SK-N-SH treated with all-trans-retinoic acid at 6 μM for 48 hours (cell line): ENCODE results near the gene NSD2.

ENCODE experiments used
- ATAC-seq: fragments of 200-7000 bp; cut with Tn5 transposase; 3 replicates; pipeline ENCODE4 v1.9.1; 2020; ENCODE audit warnings: mild to moderate bottlenecking, moderate library complexity
- ARNTL ChIP-seq: fragments of 450-650 bp; formaldehyde crosslinking; IDR thresholded peaks from 2 replicates; pipeline ENCODE4 v1.5.0; 2020; ENCODE audit warnings: low read depth, mild to moderate bottlenecking, moderate library complexity, borderline replicate concordance
- BACH2 ChIP-seq: fragments of 250-450 bp; sonication (Bioruptor Pico); IDR thresholded peaks from 2 replicates; pipeline ENCODE4 v1.9.0; 2021; ENCODE audit warnings: mild to moderate bottlenecking, borderline replicate concordance
- CSDC2 ChIP-seq: fragments of 250-450 bp; sonication (Bioruptor Pico); IDR thresholded peaks from 2 replicates; pipeline ENCODE4 v1.5.0; 2020; ENCODE audit warnings: mild to moderate bottlenecking, moderate library complexity
- ESRRG ChIP-seq: fragments of 250-450 bp; sonication (Bioruptor Pico); IDR thresholded peaks from 2 replicates; pipeline ENCODE4 v1.6.1; 2021; ENCODE audit warnings: mild to moderate bottlenecking
- GLIS3 ChIP-seq: fragments of 250-450 bp; sonication (Bioruptor Pico); IDR thresholded peaks from 2 replicates; pipeline ENCODE4 v1.5.0; 2020; ENCODE audit warnings: mild to moderate bottlenecking, moderate library complexity
- ISL1 ChIP-seq: fragments of 250-450 bp; sonication (Bioruptor Pico); IDR thresholded peaks from 2 replicates; pipeline ENCODE4 v2.1.2; 2022; ENCODE audit warnings: mild to moderate bottlenecking, moderate library complexity
- OSR1 ChIP-seq: fragments of 250-450 bp; sonication (Bioruptor Pico); IDR thresholded peaks from 2 replicates; pipeline ENCODE4 v1.8.0; 2022; ENCODE audit warnings: moderate library complexity, mild to moderate bottlenecking, inconsistent platforms
- PPARA ChIP-seq: fragments of 250-450 bp; sonication (Bioruptor Pico); IDR thresholded peaks from 2 replicates; pipeline ENCODE4 v1.5.0; 2020; ENCODE audit warnings: mild to moderate bottlenecking, borderline replicate concordance
- RARB ChIP-seq: fragments of 250-450 bp; sonication (Bioruptor Pico); IDR thresholded peaks from 2 replicates; pipeline ENCODE4 v1.8.0; 2021; ENCODE audit warnings: mild to moderate bottlenecking, moderate library complexity
- SNAI2 ChIP-seq: fragments of 250-450 bp; sonication (Bioruptor Pico); IDR thresholded peaks from 2 replicates; pipeline ENCODE4 v1.5.0; 2020; ENCODE audit warnings: mild to moderate bottlenecking, moderate library complexity
- TCF4 ChIP-seq: fragments of 250-450 bp; sonication (Bioruptor Pico); IDR thresholded peaks from 2 replicates; pipeline ENCODE4 v1.8.0; 2021; ENCODE audit warnings: mild to moderate bottlenecking, moderate library complexity, borderline replicate concordance
- TOX ChIP-seq: fragments of 250-450 bp; sonication (Bioruptor Pico); IDR thresholded peaks from 2 replicates; pipeline ENCODE4 v1.8.0; 2021; ENCODE audit warnings: mild to moderate bottlenecking, moderate library complexity, borderline replicate concordance
- ZC3H10 ChIP-seq: fragments of 250-450 bp; sonication (Bioruptor Pico); IDR thresholded peaks from 2 replicates; pipeline ENCODE4 v1.5.1; 2021; ENCODE audit warnings: mild to moderate bottlenecking, moderate library complexity
- ZFP3 ChIP-seq: fragments of 250-450 bp; sonication (Bioruptor Pico); IDR thresholded peaks from 2 replicates; pipeline ENCODE4 v1.5.0; 2020; ENCODE audit warnings: mild to moderate bottlenecking, moderate library complexity
- ZFP30 ChIP-seq: fragments of 450-650 bp; formaldehyde crosslinking; IDR thresholded peaks from 2 replicates; pipeline ENCODE4 v1.5.0; 2022; ENCODE audit warnings: mild to moderate bottlenecking, moderate library complexity
- ZNF565 ChIP-seq: fragments of 450-650 bp; formaldehyde crosslinking; conservative IDR thresholded peaks from 2 replicates; pipeline ENCODE4 v1.5.0; 2020; ENCODE audit warnings: low read depth, mild to moderate bottlenecking, moderate library complexity
- ZNF70 ChIP-seq: fragments of 450-650 bp; formaldehyde crosslinking; IDR thresholded peaks from 2 replicates; pipeline ENCODE4 v1.5.0; 2020; ENCODE audit warnings: mild to moderate bottlenecking, moderate library complexity
- ZNF8 ChIP-seq: fragments of 450-650 bp; formaldehyde crosslinking; IDR thresholded peaks from 2 replicates; pipeline ENCODE4 v1.5.0; 2020; ENCODE audit warnings: mild to moderate bottlenecking, moderate library complexity
- TF ChIP-seq, protein P1 (sequence below): fragments of 250-450 bp; sonication (Bioruptor Pico); IDR thresholded peaks from 2 replicates; pipeline ENCODE4 v1.5.1; 2020; ENCODE audit warnings: low read depth, mild to moderate bottlenecking, moderate library complexity
- TF ChIP-seq, protein P2 (sequence below): fragments of 250-450 bp; sonication (Bioruptor Pico); IDR thresholded peaks from 2 replicates; pipeline ENCODE4 v1.5.0; 2020; ENCODE audit warnings: mild to moderate bottlenecking, moderate library complexity
- TF ChIP-seq, protein P3 (sequence below): fragments of 250-450 bp; sonication (Bioruptor Pico); IDR thresholded peaks from 2 replicates; pipeline ENCODE4 v1.8.0; 2020; ENCODE audit warnings: mild to moderate bottlenecking, moderate library complexity, borderline replicate concordance
- TF ChIP-seq, protein P4 (sequence below): fragments of 250-450 bp; sonication (Bioruptor Pico); IDR thresholded peaks from 2 replicates; pipeline ENCODE4 v1.5.1; 2021; ENCODE audit warnings: mild to moderate bottlenecking, moderate library complexity

NSD2 gene

GRCh38 chr4:1832690-1833089 is 38.5 kb upstream of the NSD2 start:
- no peak for ATAC-seq
- TF ChIP-seq ZFP3 (CRISPR knock-in tag) (no peak), ZNF70 (CRISPR knock-in tag) (no peak), ZFP30 (no peak), ZNF8 (CRISPR knock-in tag) (no peak), ESRRG (CRISPR knock-in tag) (no peak), TCF4 (no peak), SNAI2 (CRISPR knock-in tag) (no peak)
- TF ChIP-seq, protein P1, sequence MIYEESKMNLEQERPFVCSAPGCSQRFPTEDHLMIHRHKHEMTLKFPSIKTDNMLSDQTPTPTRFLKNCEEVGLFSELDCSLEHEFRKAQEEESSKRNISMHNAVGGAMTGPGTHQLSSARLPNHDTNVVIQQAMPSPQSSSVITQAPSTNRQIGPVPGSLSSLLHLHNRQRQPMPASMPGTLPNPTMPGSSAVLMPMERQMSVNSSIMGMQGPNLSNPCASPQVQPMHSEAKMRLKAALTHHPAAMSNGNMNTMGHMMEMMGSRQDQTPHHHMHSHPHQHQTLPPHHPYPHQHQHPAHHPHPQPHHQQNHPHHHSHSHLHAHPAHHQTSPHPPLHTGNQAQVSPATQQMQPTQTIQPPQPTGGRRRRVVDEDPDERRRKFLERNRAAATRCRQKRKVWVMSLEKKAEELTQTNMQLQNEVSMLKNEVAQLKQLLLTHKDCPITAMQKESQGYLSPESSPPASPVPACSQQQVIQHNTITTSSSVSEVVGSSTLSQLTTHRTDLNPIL: no peak

DNA sequence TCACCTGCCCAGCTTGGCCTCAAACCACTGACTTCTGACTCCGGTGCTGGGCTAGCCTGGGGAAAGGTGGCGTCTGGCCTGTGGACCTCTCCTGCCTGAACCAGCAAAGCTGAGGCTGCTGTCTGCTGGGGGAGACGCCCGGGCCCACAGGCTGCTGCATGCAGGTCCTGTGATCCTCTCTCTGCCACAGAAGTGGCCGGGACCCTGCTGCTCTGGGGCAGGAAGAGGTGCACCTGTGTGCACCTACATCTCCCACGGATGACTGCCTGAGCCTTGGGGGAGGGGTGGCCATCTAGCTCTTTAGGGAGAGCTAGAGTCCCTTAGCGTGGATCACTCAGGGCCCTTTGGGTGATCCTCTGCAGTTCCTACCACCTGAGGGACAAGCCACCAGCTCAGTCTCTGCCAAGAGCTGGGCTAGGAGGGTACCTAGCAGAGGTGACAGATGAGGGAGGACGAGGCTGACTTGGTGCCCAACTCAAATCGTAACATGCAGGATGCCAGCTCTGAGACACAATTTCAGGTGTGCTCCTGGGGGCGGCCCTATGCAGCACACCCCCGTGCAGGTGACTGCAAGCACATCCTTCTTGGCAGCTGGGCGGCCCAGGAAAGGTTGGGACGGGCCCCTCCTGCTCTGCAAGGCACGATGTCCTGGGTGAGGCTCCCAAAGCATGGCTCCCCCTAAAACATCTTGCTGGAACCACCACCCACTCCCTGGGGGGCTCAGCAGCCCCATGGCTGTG is 37.7 kb upstream of the NSD2 start:
- TF ChIP-seq ISL1 (CRISPR knock-in tag) (no peak), CSDC2 (no peak), ESRRG (CRISPR knock-in tag) (no peak), ARNTL (CRISPR knock-in tag) (no peak), SNAI2 (CRISPR knock-in tag) (no peak), ZNF8 (CRISPR knock-in tag) (no peak), TOX (CRISPR knock-in tag) (no peak), OSR1 (no peak), ZC3H10 (CRISPR knock-in tag) (no peak), BACH2 (CRISPR knock-in tag) (no peak), ZFP3 (CRISPR knock-in tag) (no peak), ZNF565 (CRISPR knock-in tag) (no peak), ZFP30 (no peak), PPARA (CRISPR knock-in tag) (no peak), GLIS3 (CRISPR knock-in tag) (no peak), ZNF70 (CRISPR knock-in tag) (no peak)
- TF ChIP-seq, protein P2, sequence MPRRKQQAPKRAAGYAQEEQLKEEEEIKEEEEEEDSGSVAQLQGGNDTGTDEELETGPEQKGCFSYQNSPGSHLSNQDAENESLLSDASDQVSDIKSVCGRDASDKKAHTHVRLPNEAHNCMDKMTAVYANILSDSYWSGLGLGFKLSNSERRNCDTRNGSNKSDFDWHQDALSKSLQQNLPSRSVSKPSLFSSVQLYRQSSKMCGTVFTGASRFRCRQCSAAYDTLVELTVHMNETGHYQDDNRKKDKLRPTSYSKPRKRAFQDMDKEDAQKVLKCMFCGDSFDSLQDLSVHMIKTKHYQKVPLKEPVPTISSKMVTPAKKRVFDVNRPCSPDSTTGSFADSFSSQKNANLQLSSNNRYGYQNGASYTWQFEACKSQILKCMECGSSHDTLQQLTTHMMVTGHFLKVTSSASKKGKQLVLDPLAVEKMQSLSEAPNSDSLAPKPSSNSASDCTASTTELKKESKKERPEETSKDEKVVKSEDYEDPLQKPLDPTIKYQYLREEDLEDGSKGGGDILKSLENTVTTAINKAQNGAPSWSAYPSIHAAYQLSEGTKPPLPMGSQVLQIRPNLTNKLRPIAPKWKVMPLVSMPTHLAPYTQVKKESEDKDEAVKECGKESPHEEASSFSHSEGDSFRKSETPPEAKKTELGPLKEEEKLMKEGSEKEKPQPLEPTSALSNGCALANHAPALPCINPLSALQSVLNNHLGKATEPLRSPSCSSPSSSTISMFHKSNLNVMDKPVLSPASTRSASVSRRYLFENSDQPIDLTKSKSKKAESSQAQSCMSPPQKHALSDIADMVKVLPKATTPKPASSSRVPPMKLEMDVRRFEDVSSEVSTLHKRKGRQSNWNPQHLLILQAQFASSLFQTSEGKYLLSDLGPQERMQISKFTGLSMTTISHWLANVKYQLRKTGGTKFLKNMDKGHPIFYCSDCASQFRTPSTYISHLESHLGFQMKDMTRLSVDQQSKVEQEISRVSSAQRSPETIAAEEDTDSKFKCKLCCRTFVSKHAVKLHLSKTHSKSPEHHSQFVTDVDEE (CRISPR knock-in tag): no peak
- TF ChIP-seq, protein P1: no peak
- TF ChIP-seq, protein P3, sequence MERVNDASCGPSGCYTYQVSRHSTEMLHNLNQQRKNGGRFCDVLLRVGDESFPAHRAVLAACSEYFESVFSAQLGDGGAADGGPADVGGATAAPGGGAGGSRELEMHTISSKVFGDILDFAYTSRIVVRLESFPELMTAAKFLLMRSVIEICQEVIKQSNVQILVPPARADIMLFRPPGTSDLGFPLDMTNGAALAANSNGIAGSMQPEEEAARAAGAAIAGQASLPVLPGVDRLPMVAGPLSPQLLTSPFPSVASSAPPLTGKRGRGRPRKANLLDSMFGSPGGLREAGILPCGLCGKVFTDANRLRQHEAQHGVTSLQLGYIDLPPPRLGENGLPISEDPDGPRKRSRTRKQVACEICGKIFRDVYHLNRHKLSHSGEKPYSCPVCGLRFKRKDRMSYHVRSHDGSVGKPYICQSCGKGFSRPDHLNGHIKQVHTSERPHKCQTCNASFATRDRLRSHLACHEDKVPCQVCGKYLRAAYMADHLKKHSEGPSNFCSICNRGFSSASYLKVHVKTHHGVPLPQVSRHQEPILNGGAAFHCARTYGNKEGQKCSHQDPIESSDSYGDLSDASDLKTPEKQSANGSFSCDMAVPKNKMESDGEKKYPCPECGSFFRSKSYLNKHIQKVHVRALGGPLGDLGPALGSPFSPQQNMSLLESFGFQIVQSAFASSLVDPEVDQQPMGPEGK (CRISPR knock-in tag): no peak
- TF ChIP-seq, protein P4, sequence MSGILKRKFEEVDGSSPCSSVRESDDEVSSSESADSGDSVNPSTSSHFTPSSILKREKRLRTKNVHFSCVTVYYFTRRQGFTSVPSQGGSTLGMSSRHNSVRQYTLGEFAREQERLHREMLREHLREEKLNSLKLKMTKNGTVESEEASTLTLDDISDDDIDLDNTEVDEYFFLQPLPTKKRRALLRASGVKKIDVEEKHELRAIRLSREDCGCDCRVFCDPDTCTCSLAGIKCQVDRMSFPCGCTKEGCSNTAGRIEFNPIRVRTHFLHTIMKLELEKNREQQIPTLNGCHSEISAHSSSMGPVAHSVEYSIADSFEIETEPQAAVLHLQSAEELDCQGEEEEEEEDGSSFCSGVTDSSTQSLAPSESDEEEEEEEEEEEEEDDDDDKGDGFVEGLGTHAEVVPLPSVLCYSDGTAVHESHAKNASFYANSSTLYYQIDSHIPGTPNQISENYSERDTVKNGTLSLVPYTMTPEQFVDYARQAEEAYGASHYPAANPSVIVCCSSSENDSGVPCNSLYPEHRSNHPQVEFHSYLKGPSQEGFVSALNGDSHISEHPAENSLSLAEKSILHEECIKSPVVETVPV: no peak
- no peak for ATAC-seq

DNA sequence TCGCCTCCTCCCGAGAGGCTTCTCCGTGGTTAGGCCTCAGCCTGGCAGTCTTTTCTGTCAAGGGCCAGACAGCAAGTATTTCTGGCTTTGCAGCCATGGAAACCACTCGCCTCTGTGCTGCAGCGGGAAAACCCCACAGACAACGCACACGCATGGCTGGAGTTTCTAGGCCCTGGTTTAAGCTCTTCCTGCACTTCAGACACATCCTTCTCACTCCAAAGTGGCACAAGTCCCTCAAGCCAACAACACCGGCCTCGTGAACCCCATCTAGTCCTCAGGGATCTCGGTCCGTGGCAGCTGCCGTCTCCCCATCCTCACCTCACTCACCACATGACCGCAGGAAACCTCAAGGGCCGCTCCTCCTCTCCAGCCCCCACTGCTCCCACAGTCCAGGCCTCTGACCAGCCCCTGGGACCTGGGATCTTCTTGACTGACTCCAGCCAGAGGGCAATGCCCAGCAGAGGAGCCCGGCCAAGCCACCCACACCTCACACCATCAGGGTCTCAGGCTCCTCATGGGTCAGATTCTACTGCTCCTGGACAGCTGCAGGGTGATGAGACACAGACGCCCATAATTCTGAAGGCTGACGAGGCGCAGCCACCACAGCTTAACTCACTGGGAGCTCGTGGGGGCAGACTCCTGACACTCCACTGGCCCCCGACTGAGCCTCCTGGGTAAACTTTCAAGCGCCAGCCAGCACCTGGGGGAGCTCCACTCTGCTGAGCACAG is 37.0 kb upstream of the NSD2 start:
- TF ChIP-seq GLIS3 (CRISPR knock-in tag) (no peak), TOX (CRISPR knock-in tag) (no peak), RARB (CRISPR knock-in tag) (no peak), ZFP30 (no peak), ESRRG (CRISPR knock-in tag) (no peak), ZNF8 (CRISPR knock-in tag) (no peak), TCF4 (no peak), CSDC2 (no peak), ISL1 (CRISPR knock-in tag) (no peak), OSR1 (no peak)
- TF ChIP-seq, protein P2 (CRISPR knock-in tag): no peak
- TF ChIP-seq, protein P3 (CRISPR knock-in tag): no peak
- ATAC-seq: no peak
